GM19452 (cell line): ENCODE data around the gene EDNRB.

Experiments
- ATAC-seq: cut with Tn5 transposase; IDR thresholded peaks from one replicate; pipeline ENCODE4 v1.9.1; 2021; ENCODE audit not compliant: unreplicated experiment

Gene EDNRB

DNA sequence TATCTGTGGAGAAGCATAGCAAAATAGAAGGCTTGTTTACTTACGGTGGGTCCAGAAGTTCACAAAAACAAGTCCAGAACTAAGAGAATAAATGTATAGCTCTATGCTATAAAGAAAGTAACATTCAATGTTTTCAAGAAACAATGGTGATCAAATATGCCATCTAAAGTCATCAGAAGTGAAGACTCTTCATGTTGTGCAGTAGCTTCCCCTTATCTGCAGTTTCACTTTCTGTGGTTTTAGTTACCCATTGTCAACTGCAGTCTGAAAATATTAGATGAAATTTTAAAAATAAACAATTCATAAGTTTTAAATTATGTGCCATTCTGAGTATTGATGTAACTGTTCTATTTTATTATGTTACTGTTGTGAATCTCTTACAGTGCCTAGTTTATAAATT is 72.5 kb downstream of the EDNRB start:
- no peak for ATAC-seq
